Myocyte (in vitro differentiated cells): ENCODE results near the gene HOXB7. TPM values are rescaled to one million over a fixed set of nuclear protein-coding genes. Genes with fewer than 3 reads are reported as not detected.

Experiments used
- DNase-seq: peaks from one replicate; pipeline ENCODE4 v3.0.0-alpha.2; 2012; ENCODE audit warnings: low read depth
- total RNA-seq: library from RNA; depleted of rRNA; stranded (reverse); fragments of >200 nt; gene quantifications from 2 replicates; pipeline ENCODE4 v1.2.3, GENCODE V29; 2014

HOXB7 gene
- total RNA-seq, 1 donor from 2014 or later = 30.4 TPM

DNA sequence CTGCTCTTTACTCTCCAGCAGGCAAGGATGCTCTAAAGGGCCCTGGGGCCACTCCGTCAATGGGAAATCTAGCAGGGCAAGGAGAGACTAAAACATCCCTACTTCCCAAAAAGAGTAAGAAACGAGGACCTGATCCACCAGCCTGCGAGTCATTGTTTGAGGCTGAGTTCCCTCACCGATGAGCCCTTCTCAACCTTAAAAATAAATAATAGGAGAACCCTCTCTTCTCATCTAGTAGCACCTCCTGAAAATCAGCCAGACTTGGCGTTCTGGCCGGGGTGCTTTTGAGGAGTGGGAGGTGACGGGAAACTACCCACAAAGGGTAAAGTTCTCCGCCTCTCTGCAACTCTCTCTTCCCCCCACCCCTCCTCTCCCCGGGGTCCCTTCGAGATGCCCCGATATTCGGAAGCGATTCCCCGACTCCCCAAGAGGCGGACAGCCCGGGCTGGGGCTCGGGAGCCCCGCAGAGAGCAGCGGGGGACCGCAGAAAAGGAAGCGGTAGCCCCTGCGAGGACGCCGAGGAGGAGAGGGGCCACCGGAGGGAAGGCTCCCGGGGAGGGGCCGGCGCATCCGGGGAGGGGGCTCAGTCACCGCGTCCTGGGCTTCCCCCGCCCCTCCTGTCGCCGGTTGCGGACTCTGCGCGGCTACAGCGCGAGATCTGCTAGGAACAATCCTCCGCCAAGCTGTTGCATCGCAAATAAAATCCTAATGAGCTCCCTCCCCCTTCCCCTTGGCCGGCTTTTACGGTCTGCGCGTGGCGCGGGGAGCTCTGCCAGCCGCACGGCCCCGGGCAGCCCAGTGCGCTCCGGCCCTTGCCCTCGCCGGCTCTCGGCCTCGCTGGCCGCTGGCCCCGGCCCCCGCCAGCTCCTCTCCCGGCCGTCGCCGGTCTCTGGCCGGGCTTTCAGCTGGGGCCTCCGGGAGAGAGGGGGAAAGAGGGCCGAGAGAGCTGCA lies 14.0 kb upstream of the HOXB7 start:
- DNase-seq = peak; percentile 43

- no peak for DNase-seq
These were observed 13.3 kb upstream of the HOXB7 start for GRCh38 chr17:48624118-48624517.

DNA sequence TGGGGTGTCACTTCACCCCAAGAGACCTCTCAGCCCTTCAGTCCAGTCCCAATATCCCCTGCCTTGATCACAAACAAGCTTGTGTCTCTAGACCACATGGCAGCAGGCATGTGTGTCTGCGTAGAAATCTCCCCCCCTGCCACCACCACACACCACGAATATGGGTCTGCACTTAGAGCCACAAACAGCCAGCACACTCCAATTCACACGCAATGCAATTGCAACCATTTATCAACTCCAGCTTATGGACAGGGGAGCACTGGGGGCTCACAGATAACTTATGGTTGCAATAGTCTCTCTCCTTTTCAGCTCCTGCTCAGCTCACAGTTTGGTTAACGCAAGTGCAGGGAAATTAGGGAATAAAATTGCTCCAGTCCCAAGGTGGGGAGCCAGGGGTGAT lies 12.8 kb upstream of the HOXB7 start:
- DNase-seq = no peak

- no peak for DNase-seq
These were observed 12.0 kb upstream of the HOXB7 start for GRCh38 chr17:48622857-48623256.

DNA sequence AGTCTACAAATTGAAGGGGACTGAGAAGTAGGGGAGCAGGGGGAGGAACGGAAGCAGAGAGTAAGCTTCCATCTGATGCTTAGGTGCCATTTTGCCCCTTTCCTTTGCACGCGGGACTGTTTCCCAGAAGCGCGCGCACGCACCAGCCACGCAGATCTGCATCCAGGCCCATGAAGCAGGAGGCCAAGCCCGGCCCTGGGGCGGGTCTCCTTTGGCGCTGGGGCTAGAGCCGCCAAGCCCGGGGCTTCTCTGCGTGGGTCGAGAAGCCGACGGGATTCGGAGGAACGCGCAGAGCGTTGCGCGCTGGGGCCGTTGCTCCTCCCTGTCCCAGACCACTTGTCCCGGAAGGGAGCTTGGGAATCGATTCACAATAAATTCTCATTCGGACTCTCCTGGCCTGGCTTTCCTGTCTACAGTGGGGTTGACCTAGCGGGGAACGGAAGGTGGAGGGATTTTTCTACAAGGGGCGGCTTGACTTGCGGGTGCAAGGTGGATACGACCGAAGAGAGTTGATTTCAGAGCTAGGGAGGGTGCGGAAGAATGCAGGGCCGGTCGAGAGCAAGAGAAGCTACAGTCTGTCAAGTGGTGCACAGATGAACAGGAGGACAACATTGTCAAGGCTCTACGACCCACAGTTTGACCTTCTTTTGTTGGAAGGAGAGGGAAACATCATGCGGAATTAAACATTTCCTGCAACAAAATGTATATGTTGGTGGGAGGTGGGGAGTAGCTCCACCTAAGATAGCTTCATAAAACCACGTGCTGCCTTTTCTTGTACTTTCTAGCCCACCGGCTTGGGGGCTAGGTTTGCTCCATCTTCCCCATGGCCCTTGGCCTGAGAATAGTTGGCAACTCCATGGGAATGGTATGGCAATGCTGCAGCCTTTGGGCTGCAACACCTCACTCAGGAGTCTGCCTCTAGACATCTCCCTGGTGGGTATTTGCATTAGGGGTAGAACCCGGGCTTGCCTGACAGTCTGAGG lies 10.9 kb upstream of the HOXB7 start:
- no peak for DNase-seq

DNA sequence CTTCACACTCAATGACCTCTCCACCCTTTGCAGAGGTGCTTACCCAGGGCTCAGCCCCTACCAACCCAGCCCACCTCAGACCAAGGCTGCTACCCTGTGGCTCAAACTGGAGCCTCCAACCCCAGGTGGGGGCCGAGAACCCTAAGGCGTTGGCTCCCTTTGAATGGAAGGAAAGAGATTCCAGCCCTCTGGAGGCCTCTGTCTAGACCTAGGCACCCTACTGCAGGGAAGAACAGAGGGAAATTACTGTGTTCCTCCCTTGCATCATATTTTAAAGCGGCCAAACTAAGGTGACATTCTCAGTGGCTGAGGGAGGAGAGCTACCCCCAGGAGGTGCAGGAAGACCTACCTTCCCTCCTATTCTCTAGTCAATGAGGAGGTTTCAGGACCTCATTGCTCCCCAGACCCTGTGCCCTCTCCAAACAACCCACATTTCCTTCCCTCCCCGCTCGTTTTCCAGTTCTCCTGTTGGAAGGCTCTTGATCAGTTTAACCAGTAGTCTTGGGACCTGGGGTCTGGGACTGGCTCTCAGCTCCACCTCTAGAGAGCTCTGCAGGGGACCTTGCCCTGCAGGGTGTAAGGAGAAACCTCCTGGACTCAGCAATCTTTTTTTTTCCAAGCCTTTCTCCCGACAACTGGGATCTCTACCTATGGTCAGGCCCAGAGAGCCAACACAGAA lies 9.8 kb upstream of the HOXB7 start:
- no peak for DNase-seq

GRCh38 chr17:48619826-48620449 lies 9.1 kb upstream of the HOXB7 start:
- no peak for DNase-seq

- peak; percentile 88 for DNase-seq
These were observed 7.6 kb upstream of the HOXB7 start for GRCh38 chr17:48618256-48618896.

GRCh38 chr17:48617471-48618255 lies 6.8 kb upstream of the HOXB7 start:
- no peak for DNase-seq

- no peak for DNase-seq
These were observed 6.1 kb upstream of the HOXB7 start for GRCh38 chr17:48616717-48617470.

GRCh38 chr17:48615963-48616716 lies 5.3 kb upstream of the HOXB7 start:
- no peak for DNase-seq

DNA sequence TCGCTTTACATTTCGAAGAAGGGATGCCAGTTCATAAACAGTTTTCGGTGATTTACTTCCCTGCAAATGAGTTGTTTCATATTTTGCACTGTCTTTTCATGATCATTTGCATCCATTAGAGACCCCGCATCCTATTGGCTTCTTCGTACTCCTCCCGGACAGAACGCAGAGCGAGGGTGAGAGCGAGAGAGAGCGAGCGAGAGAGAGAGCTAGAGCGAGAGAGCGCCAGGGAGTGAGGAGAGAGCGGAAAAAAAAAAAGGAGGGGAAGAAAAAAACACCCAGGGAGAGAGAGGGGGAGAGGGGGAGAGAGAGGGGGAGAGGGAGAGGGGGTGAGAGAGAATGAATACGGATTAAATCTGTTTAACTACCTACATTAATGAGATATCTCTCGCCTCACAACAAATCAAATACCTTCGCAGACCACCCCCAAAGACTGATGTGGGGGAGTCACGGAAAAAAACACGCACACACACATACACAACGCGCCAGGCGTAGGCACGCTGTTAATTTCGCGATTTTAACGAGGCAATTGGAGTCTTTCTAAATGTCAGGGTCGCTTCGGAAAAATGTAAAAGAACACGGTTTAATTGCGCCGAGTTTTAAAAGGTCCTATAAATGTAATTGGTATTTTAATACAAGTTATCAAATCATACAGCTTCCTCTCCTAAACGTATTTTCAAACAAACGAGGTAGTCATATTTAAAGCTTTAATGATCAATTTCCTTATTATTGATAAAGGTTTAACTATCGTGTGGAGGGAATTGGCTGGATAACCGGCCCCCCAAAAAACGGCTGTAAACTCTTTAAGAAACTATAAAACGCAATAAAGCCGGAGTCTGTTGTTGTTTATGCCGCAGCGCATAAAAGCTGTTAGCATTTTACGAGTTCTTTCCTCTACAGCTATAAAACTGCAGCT lies 4.5 kb upstream of the HOXB7 start, which contains the start of gene HOXB8:
TSS of gene HOXB8 (minus strand) at position 246 of the 916 bp plus-strand sequence. CDS start 588 bp downstream, outside the sequence.
- peak; percentile 57 for DNase-seq

GRCh38 chr17:48613862-48614694 lies 3.3 kb upstream of the HOXB7 start:
- DNase-seq = peak; percentile 60

DNA sequence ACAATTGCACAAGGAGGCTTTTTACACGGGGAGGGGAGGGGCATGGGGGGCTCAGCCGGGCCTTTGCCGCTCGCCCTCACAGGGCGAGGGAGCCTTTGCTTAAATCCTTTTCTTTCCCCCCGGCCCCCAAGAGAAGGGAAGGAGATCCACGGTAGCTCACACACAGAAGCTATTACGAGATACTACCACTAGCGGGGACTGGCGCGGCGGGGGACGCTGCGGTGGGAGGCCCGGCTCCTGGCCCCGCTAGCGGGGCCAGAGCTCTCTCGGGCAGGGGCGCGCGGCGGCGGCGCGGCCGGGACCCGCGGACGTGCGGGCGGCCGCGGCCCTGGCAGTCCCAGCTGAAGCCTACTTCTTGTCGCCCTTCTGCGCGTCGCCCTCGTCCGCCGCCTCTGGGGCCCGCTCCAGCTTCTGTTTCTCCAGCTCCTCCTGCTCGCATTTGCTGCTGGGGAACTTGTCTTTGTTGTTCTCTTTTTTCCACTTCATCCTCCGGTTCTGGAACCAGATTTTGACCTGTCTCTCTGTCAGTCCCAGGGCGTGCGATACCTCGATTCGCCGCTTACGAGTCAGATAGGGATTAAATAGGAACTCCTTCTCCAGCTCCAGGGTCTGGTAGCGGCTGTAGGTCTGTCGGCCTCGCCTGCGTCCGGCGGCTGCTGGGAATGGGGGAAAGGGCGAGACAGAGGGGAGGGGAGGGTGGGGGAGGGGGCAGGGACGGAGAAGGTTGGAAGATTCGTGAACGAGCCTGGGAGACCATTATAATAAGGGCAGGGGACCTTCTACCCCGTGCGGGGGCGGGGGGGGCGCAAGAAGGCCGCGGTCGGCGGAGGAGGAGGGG lies 2.3 kb upstream of the HOXB7 start:
- peak; percentile 76 for DNase-seq

DNA sequence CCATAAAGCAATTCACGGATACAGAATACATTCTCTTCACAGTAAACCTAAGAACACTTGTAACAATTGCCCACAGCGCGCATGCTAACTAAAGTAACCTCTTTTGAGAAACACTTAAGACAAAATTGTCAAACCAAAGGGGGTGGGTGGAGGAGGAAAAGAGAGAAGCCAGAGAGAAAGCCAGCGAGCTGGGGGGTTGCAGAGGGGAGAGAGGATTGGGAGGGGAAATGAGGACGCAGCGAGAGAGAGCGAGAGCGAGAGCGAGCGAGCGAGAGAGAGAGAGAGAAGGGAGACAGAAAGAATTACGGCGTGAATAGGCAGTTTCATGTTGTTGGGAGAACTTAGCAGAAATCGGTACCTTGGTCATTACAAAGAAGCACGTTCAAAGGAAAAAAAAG lies 1.6 kb upstream of the HOXB7 start:
- DNase-seq = peak; percentile 66
